Activated CD4-positive, CD25-positive, alpha-beta regulatory T cell treated with anti-CD3 and anti-CD28 coated beads, Interleukin-2, amount 50 U/mL, for 16 hours (primary cell): ENCODE measurements around the gene OR3A1.
"Not testable (repeated sequence)": the region's sequence is repeated elsewhere in the genome, so short reads cannot be mapped to it uniquely, and the experiment has no call there.

Source experiments
- DNase-seq: peaks from one replicate; pipeline ENCODE4 v3.0.0-alpha.2; 2020; ENCODE audit warnings: low read depth, low spot score

OR3A1 gene

GRCh38 chr17:3298260-3298659 lies at the start of gene OR3A1:
TSS of gene OR3A1 (minus strand) at chr17:3298360. CDS start at chr17:3292582, 5,778 bp downstream.
- DNase-seq, result no peak

GRCh38 chr17:3342782-3343181 lies 44.6 kb upstream of the OR3A1 start:
- not testable (repeated sequence) for DNase-seq

GRCh38 chr17:3335876-3336275 lies 37.7 kb upstream of the OR3A1 start:
- no peak for DNase-seq

- no peak for DNase-seq
These were observed 20.2 kb upstream of the OR3A1 start for GRCh38 chr17:3318336-3318735.

GRCh38 chr17:3316836-3317235 lies 18.7 kb upstream of the OR3A1 start:
- no peak for DNase-seq

GRCh38 chr17:3308603-3309002 lies 10.4 kb upstream of the OR3A1 start:
- DNase-seq, result no peak

- DNase-seq, result no peak
These were observed 2.5 kb downstream of the OR3A1 start for GRCh38 chr17:3295632-3296031.

- not testable (repeated sequence) for DNase-seq
These were observed 4.6 kb downstream of the OR3A1 start for GRCh38 chr17:3293548-3293947.

GRCh38 chr17:3282901-3283300 lies 15.3 kb downstream of the OR3A1 start:
- DNase-seq, result no peak

GRCh38 chr17:3276126-3276525 lies 22.0 kb downstream of the OR3A1 start:
- DNase-seq, result no peak

GRCh38 chr17:3271072-3271848 lies 26.9 kb downstream of the OR3A1 start:
- DNase-seq, result no peak

- DNase-seq, result no peak
These were observed 37.6 kb downstream of the OR3A1 start for GRCh38 chr17:3260600-3260999.

- no peak for DNase-seq
These were observed 38.0 kb downstream of the OR3A1 start for GRCh38 chr17:3260163-3260562.

- DNase-seq, result no peak
These were observed 41.6 kb downstream of the OR3A1 start for GRCh38 chr17:3256575-3256974.

- not testable (repeated sequence) for DNase-seq
These were observed 49.1 kb downstream of the OR3A1 start for GRCh38 chr17:3249013-3249412.

GRCh38 chr17:3244841-3245240 lies 53.3 kb downstream of the OR3A1 start:
- DNase-seq, result not testable (repeated sequence)

GRCh38 chr17:3241044-3241443 lies 57.1 kb downstream of the OR3A1 start:
- not testable (repeated sequence) for DNase-seq
